IPS-11a (cell line): Measurements from ENCODE around the gene CEP76.

Experiments used
- H3K4me3 ChIP-seq: one replicate; pipeline ENCODE4 v1.5.1; 2013; ENCODE audit warnings: low read depth, low read length, control low read depth

CEP76 gene

GRCh38 chr18:12711446-12711845 is 8.9 kb upstream of the CEP76 start:
- H3K4me3 ChIP-seq, result no peak overlapping the region

GRCh38 chr18:12703664-12704063 is 1.1 kb upstream of the CEP76 start:
- H3K4me3 ChIP-seq, result peak overlapping the region; percentile 93

GRCh38 chr18:12703096-12703567 is 609 bp upstream of the CEP76 start:
- peak overlapping the region; percentile 93 for H3K4me3 ChIP-seq

GRCh38 chr18:12701161-12701560 is 1.4 kb downstream of the CEP76 start:
- H3K4me3 ChIP-seq, result peak overlapping the region; percentile 93

GRCh38 chr18:12699747-12700146 is 2.8 kb downstream of the CEP76 start:
- H3K4me3 ChIP-seq, result no peak overlapping the region

GRCh38 chr18:12694032-12694431 is 8.5 kb downstream of the CEP76 start:
- H3K4me3 ChIP-seq, result no peak overlapping the region

- no peak overlapping the region for H3K4me3 ChIP-seq
Measured at GRCh38 chr18:12692206-12692605, 10.3 kb downstream of the CEP76 start.

GRCh38 chr18:12689256-12689850 is 13.2 kb downstream of the CEP76 start:
- H3K4me3 ChIP-seq, result no peak overlapping the region

- no peak overlapping the region for H3K4me3 ChIP-seq
Measured at GRCh38 chr18:12686100-12686499, 16.4 kb downstream of the CEP76 start.

- H3K4me3 ChIP-seq, result no peak overlapping the region
Measured at GRCh38 chr18:12679183-12679786, 23.2 kb downstream of the CEP76 start.

- H3K4me3 ChIP-seq, result no peak overlapping the region
Measured at GRCh38 chr18:12668041-12668440, 34.5 kb downstream of the CEP76 start.

- no peak overlapping the region for H3K4me3 ChIP-seq
Measured at GRCh38 chr18:12659904-12660605, 42.5 kb downstream of the CEP76 start.

- H3K4me3 ChIP-seq, result peak overlapping the region; percentile 31
Measured at GRCh38 chr18:12658426-12659138, 43.9 kb downstream of the CEP76 start.

- H3K4me3 ChIP-seq, result peak within 1 kb of the TSS; percentile 58
Measured at GRCh38 chr18:12657684-12658425, 44.7 kb downstream of the CEP76 start, which contains the start of gene SPIRE1. Gene SPIRE1 (minus strand): TSS chr18:12658107. CDS start chr18:12657866, 241 bp downstream.

GRCh38 chr18:12656938-12657683 is 45.4 kb downstream of the CEP76 start:
- peak overlapping the region; percentile 58 for H3K4me3 ChIP-seq

- H3K4me3 ChIP-seq, result peak overlapping the region; percentile 58
Measured at GRCh38 chr18:12656605-12656937, 46.0 kb downstream of the CEP76 start.

- H3K4me3 ChIP-seq, result no peak overlapping the region
Measured at GRCh38 chr18:12654971-12655370, 47.6 kb downstream of the CEP76 start.

GRCh38 chr18:12652861-12653401 is 49.6 kb downstream of the CEP76 start:
- H3K4me3 ChIP-seq, result no peak overlapping the region

- H3K4me3 ChIP-seq, result no peak overlapping the region
Measured at GRCh38 chr18:12651651-12652050, 50.9 kb downstream of the CEP76 start.

GRCh38 chr18:12647773-12648172 is 54.8 kb downstream of the CEP76 start:
- no peak overlapping the region for H3K4me3 ChIP-seq
